Kidney (tissue), 14 donors: ENCODE data around the gene EBF3. TPM values are rescaled to one million over a fixed set of nuclear protein-coding genes. Genes with fewer than 3 reads are reported as not detected.

Source experiments
- DNase-seq, 5 donors: peaks; one replicate each; pipeline ENCODE4 v3.0.0-alpha.2; 2013 to 2020
- FAIRE-seq: peaks from 2 replicates; lab custom pipeline; 2012; peaks lifted over from hg19 to GRCh38; lab: Jason Lieb, UNC
- H3K27ac ChIP-seq, 2 donors: one replicate each; pipeline ENCODE4 v1.7.0; 2013; ENCODE audit warnings: low read depth in 2 of 2, low read length in 2 of 2, inconsistent platforms in 1 of 2
- H3K27me3 ChIP-seq: one replicate; pipeline ENCODE4 v1.7.1; 2013; ENCODE audit warnings: low read length, inconsistent platforms; ENCODE audit not compliant: control insufficient read depth, insufficient read depth
- H3K36me3 ChIP-seq, 3 donors: one replicate each; pipeline versions ENCODE4 v1.7.0 to v1.7.1; 2013; ENCODE audit warnings: low read length in 3 of 3, control low read depth in 1 of 3, inconsistent platforms in 1 of 3; ENCODE audit not compliant: insufficient read depth in 3 of 3, control insufficient read depth in 2 of 3
- H3K4me1 ChIP-seq, 3 donors: one replicate each; pipeline versions ENCODE4 v1.7.0 to v1.7.1; 2013; ENCODE audit warnings: low read length in 3 of 3, inconsistent platforms in 1 of 3, low read depth in 1 of 3; ENCODE audit not compliant: control insufficient read depth in 2 of 3, insufficient read depth in 2 of 3
- H3K4me3 ChIP-seq, 3 donors: one replicate each; pipeline versions ENCODE4 v1.7.0 to v1.8.1; 2013; ENCODE audit warnings: low read length in 3 of 3, control low read depth in 1 of 3, inconsistent platforms in 1 of 3
- H3K9ac ChIP-seq, 3 donors: one replicate each; pipeline versions ENCODE4 v1.7.0 to v1.7.1; 2013; ENCODE audit warnings: low read length in 3 of 3, control low read depth in 1 of 3, inconsistent platforms in 1 of 3
- H3K9me3 ChIP-seq, 3 donors: one replicate each; pipeline versions ENCODE4 v1.7.0 to v1.7.1; 2013; ENCODE audit warnings: low read length in 3 of 3, control low read depth in 1 of 3, inconsistent platforms in 1 of 3; ENCODE audit not compliant: control insufficient read depth in 2 of 3, insufficient read depth in 1 of 3
- CTCF ChIP-seq: IDR thresholded peaks from 3 replicates; pipeline ENCODE4 v1.5.1; 2012; ENCODE audit warnings: mild to moderate bottlenecking, moderate library complexity, borderline replicate concordance; ENCODE audit not compliant: insufficient read depth; ENCODE audit errors: extremely low read depth
- intact Hi-C: fragments of 100-400 bp; cut with DNase I; formaldehyde crosslinking; loops from one replicate; pipeline ENCODE4 v1.11.1; 2022
- polyA plus RNA-seq: library from polyadenylated mRNA; stranded (reverse); fragments of 350-450 nt; fragmentation: Illumina TruSeq; extraction: RNeasy Lipid Tissue Mini Kit (QIAGEN cat#74804); gene quantifications from one replicate; pipeline ENCODE4 v1.2.3, GENCODE V29; 2014; ENCODE audit warnings: low read depth, low replicate concordance; ENCODE audit not compliant: insufficient read depth
- total RNA-seq: library from RNA; stranded (reverse); fragmentation: NEBNext Ultra II Directional; extraction: Animal tissue kit (Norgen Biotek cat#: 25700); gene quantifications from one replicate; pipeline ENCODE4 v1.2.1, GENCODE V29; 2021
- donor health status: control.
- donor health status: control.
- donor health status: control.
- donor health status: control.
- donor health status: control.
- donor health status: DM: yes; HTN: yes; CAD: no.
- donor health status: Normal renal cell carcinoma (clear cell type).

The EBF3 gene
- total and polyA plus RNA-seq, 2 donors from 2014 or later = 0.09 to 0.98 TPM

- no peak for FAIRE-seq
- no peak for TF ChIP-seq CTCF
- H3K4me1 ChIP-seq = no peaks in the 10 kb centered on the region
- no peaks in the 10 kb centered on the region for H3K9me3 ChIP-seq
- no peak overlapping the region for H3K27ac ChIP-seq
- H3K27me3 ChIP-seq = peaks cover 61% of the 10 kb centered on the region
- intact Hi-C loops = loop anchor here (2.0 kb wide), 1 partner anchor 937 kb away; no protein-coding TSS in a partner anchor
- DNase-seq = no peak
- no peak overlapping the region for H3K4me3 ChIP-seq
- H3K36me3 ChIP-seq = no peaks in the 10 kb centered on the region
- no peak overlapping the region for H3K9ac ChIP-seq
Observed at GRCh38 chr10:129969911-129970464, 5.9 kb upstream of the EBF3 start.

- no peak overlapping the region for H3K4me3 ChIP-seq
- TF ChIP-seq CTCF = no peak
- no peaks in the 10 kb centered on the region for H3K9me3 ChIP-seq
- DNase-seq (peak in 2 of 5 donors; percentile 26 to 28), FAIRE-seq (no peak)
- intact Hi-C loops = loop anchor here (2.0 kb wide), 1 partner anchor 937 kb away; no protein-coding TSS in a partner anchor
- no peaks in the 10 kb centered on the region for H3K4me1 ChIP-seq
- H3K27me3 ChIP-seq = peaks cover 61% of the 10 kb centered on the region
- no peak overlapping the region for H3K9ac ChIP-seq
- H3K36me3 ChIP-seq = no peaks in the 10 kb centered on the region
- H3K27ac ChIP-seq = no peak overlapping the region
Observed at GRCh38 chr10:129969184-129969910, 5.3 kb upstream of the EBF3 start.

GRCh38 chr10:129968853-129969183 lies 4.7 kb upstream of the EBF3 start:
- DNase-seq (peak in 4 of 5 donors; percentile 89 to 90 (median 90)), FAIRE-seq (no peak)
- Histone ChIP-seq H3K36me3 (no peaks in the 10 kb centered on the region), H3K4me1 (no peaks in the 10 kb centered on the region), H3K27ac (no peak overlapping the region), H3K27me3 (peaks cover 58% of the 10 kb centered on the region), H3K9ac (no peak overlapping the region), H3K4me3 (no peak overlapping the region), H3K9me3 (no peaks in the 10 kb centered on the region)
- peak; percentile 54 for TF ChIP-seq CTCF
- intact Hi-C loops = loop anchor here (2.0 kb wide), 1 partner anchor 936 kb away; no protein-coding TSS in a partner anchor
